T-helper 9 cell (primary cell): Measurements from ENCODE around the gene BNIP3.

Experiments
- DNase-seq: peaks from one replicate; pipeline ENCODE4 v3.0.0-alpha.2; 2020

BNIP3 gene

GRCh38 chr10:131949041-131949862 is 32.5 kb downstream of the BNIP3 start:
- DNase-seq, result no peak

GRCh38 chr10:131948501-131948900 is 33.2 kb downstream of the BNIP3 start:
- DNase-seq, result no peak

- DNase-seq, result no peak
Observed at GRCh38 chr10:131947631-131948347, 33.9 kb downstream of the BNIP3 start.

- DNase-seq, result no peak
Observed at GRCh38 chr10:131946880-131947279, 34.8 kb downstream of the BNIP3 start.

GRCh38 chr10:131946321-131946751 is 35.4 kb downstream of the BNIP3 start:
- no peak for DNase-seq

- no peak for DNase-seq
Observed at GRCh38 chr10:131944976-131945695, 36.6 kb downstream of the BNIP3 start.

GRCh38 chr10:131944412-131944811 is 37.3 kb downstream of the BNIP3 start:
- DNase-seq, result no peak

GRCh38 chr10:131943021-131943814 is 38.5 kb downstream of the BNIP3 start:
- no peak for DNase-seq

- DNase-seq, result no peak
Observed at GRCh38 chr10:131942455-131942854, 39.3 kb downstream of the BNIP3 start.

- DNase-seq, result no peak
Observed at GRCh38 chr10:131938681-131939080, 43.0 kb downstream of the BNIP3 start.

- DNase-seq, result no peak
Observed at GRCh38 chr10:131937836-131938235, 43.9 kb downstream of the BNIP3 start.

- no peak for DNase-seq
Observed at GRCh38 chr10:131936736-131937135, 45.0 kb downstream of the BNIP3 start.

- DNase-seq, result no peak
Observed at GRCh38 chr10:131936294-131936693, 45.4 kb downstream of the BNIP3 start.

- DNase-seq, result no peak
Observed at GRCh38 chr10:131935260-131935659, 46.5 kb downstream of the BNIP3 start.

GRCh38 chr10:131934769-131935168 is 47.0 kb downstream of the BNIP3 start:
- no peak for DNase-seq

GRCh38 chr10:131933696-131934086 is 48.0 kb downstream of the BNIP3 start:
- DNase-seq, result no peak

- no peak for DNase-seq
Observed at GRCh38 chr10:131933016-131933695, 48.6 kb downstream of the BNIP3 start.

- DNase-seq, result no peak
Observed at GRCh38 chr10:131931981-131932380, 49.7 kb downstream of the BNIP3 start.

- no peak for DNase-seq
Observed at GRCh38 chr10:131930586-131931330, 51.0 kb downstream of the BNIP3 start.

GRCh38 chr10:131930150-131930549 is 51.6 kb downstream of the BNIP3 start:
- DNase-seq, result no peak

GRCh38 chr10:131929122-131929845 is 52.4 kb downstream of the BNIP3 start:
- no peak for DNase-seq
